KOPT-K1 (cell line): ENCODE measurements around the gene LY6G6D.

ENCODE experiments used
- H3K27ac ChIP-seq: fragments of 200-600 bp; sonication (generic); 2 replicates; pipeline ENCODE4 v1.5.1; 2016; ENCODE audit warnings: antibody characterized with exemption, mild to moderate bottlenecking, low read depth, low read length; ENCODE audit not compliant: poor library complexity, severe bottlenecking
- H3K36me3 ChIP-seq: fragments of 200-600 bp; sonication (generic); 2 replicates; pipeline ENCODE4 v1.5.1; 2017; ENCODE audit warnings: antibody characterized with exemption, mild to moderate bottlenecking, low read length, moderate library complexity; ENCODE audit not compliant: insufficient read depth
- H3K9me3 ChIP-seq: fragments of 200-600 bp; sonication (generic); 2 replicates; pipeline ENCODE4 v1.5.1; 2017; ENCODE audit warnings: antibody characterized with exemption, low read length, mild to moderate bottlenecking; ENCODE audit not compliant: insufficient read depth, poor library complexity, severe bottlenecking

LY6G6D gene

GRCh38 chr6:31750411-31751022 lies 35.4 kb downstream of the LY6G6D start:
- Histone ChIP-seq H3K27ac (no peak overlapping the region), H3K9me3 (no peaks in the 10 kb centered on the region), H3K36me3 (peaks cover 55% of the 10 kb centered on the region)

GRCh38 chr6:31752739-31753319 lies 37.7 kb downstream of the LY6G6D start:
- Histone ChIP-seq H3K36me3 (peaks cover 38% of the 10 kb centered on the region), H3K27ac (no peak overlapping the region), H3K9me3 (no peaks in the 10 kb centered on the region)

- peaks cover 60% of the 10 kb centered on the region for H3K36me3 ChIP-seq
- no peaks in the 10 kb centered on the region for H3K9me3 ChIP-seq
- no peak overlapping the region for H3K27ac ChIP-seq
These were observed 43.1 kb downstream of the LY6G6D start for GRCh38 chr6:31758281-31758680.

GRCh38 chr6:31760790-31761189 lies 45.6 kb downstream of the LY6G6D start:
- Histone ChIP-seq H3K27ac (no peak overlapping the region), H3K36me3 (peaks cover 79% of the 10 kb centered on the region), H3K9me3 (no peaks in the 10 kb centered on the region)

GRCh38 chr6:31761343-31761742 lies 46.2 kb downstream of the LY6G6D start:
- peaks cover 83% of the 10 kb centered on the region for H3K36me3 ChIP-seq
- H3K27ac ChIP-seq, result no peak overlapping the region
- no peaks in the 10 kb centered on the region for H3K9me3 ChIP-seq

- no peaks in the 10 kb centered on the region for H3K9me3 ChIP-seq
- peaks cover 83% of the 10 kb centered on the region for H3K36me3 ChIP-seq
- H3K27ac ChIP-seq, result no peak within 1 kb of the TSS
These were observed 47.2 kb downstream of the LY6G6D start, which contains the start of gene SAPCD1 for GRCh38 chr6:31762356-31762755. Gene SAPCD1, plus strand, starts transcription at chr6:31762656. Its CDS starts 399 bp downstream, at chr6:31763055.

- Histone ChIP-seq H3K36me3 (peaks cover 78% of the 10 kb centered on the region), H3K27ac (no peak overlapping the region)
These were observed 47.9 kb downstream of the LY6G6D start for GRCh38 chr6:31762878-31763618.

GRCh38 chr6:31763619-31763940 lies 48.4 kb downstream of the LY6G6D start:
- H3K9me3 ChIP-seq, result no peaks in the 10 kb centered on the region
- H3K36me3 ChIP-seq, result peaks cover 72% of the 10 kb centered on the region
- no peak overlapping the region for H3K27ac ChIP-seq

More at GRCh38 chr6:31762878-31763618, 47.9 kb downstream of the LY6G6D start:
- no peaks in the 10 kb centered on the region for H3K9me3 ChIP-seq

- no peak overlapping the region for H3K27ac ChIP-seq
- peaks cover 66% of the 10 kb centered on the region for H3K36me3 ChIP-seq
These were observed 49.0 kb downstream of the LY6G6D start for GRCh38 chr6:31764198-31764597.

GRCh38 chr6:31765559-31765909 lies 50.4 kb downstream of the LY6G6D start:
- Histone ChIP-seq H3K9me3 (no peaks in the 10 kb centered on the region), H3K36me3 (peaks cover 53% of the 10 kb centered on the region), H3K27ac (no peak overlapping the region)

More at GRCh38 chr6:31764198-31764597, 49.0 kb downstream of the LY6G6D start:
- no peaks in the 10 kb centered on the region for H3K9me3 ChIP-seq

- Histone ChIP-seq H3K27ac (no peak overlapping the region), H3K36me3 (peaks cover 47% of the 10 kb centered on the region), H3K9me3 (no peaks in the 10 kb centered on the region)
These were observed 51.0 kb downstream of the LY6G6D start for GRCh38 chr6:31765910-31766794.

- Histone ChIP-seq H3K9me3 (no peaks in the 10 kb centered on the region), H3K27ac (no peak overlapping the region)
These were observed 52.0 kb downstream of the LY6G6D start for GRCh38 chr6:31767096-31767645.

More at GRCh38 chr6:31767096-31767645, 52.0 kb downstream of the LY6G6D start:
- peaks cover 37% of the 10 kb centered on the region for H3K36me3 ChIP-seq
